Measurements from ENCODE around the gene TIMP4.

Gene TIMP4

DNA sequence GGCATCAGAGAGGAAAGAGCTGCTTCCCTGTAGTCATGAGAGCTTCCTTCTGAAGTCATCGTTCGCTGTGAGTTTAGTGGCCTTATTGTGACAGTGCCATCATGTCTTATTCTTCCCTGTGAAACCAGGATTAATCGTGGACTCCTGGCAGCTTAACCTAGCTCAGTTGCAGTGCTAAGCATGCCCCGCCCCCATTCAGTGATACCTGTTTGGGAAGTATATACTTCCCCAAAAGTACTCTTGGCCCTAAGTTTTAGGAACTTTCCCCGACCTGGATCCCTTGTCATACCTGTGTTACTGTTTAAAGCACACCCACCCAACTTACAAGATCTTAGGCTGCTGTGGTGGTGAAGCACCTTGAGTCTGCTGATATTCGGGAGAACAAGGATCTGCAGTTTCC is 32.1 kb upstream of the TIMP4 start:
- TF ChIP-seq, protein P1, sequence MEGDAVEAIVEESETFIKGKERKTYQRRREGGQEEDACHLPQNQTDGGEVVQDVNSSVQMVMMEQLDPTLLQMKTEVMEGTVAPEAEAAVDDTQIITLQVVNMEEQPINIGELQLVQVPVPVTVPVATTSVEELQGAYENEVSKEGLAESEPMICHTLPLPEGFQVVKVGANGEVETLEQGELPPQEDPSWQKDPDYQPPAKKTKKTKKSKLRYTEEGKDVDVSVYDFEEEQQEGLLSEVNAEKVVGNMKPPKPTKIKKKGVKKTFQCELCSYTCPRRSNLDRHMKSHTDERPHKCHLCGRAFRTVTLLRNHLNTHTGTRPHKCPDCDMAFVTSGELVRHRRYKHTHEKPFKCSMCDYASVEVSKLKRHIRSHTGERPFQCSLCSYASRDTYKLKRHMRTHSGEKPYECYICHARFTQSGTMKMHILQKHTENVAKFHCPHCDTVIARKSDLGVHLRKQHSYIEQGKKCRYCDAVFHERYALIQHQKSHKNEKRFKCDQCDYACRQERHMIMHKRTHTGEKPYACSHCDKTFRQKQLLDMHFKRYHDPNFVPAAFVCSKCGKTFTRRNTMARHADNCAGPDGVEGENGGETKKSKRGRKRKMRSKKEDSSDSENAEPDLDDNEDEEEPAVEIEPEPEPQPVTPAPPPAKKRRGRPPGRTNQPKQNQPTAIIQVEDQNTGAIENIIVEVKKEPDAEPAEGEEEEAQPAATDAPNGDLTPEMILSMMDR (IDR thresholded peaks at IDR 0.05; ENCODE audit: control insufficient read depth, extremely low read depth, insufficient read depth): no peak
- no peak for DNase-seq (ENCODE audit: low read depth)
- H3K4me3 ChIP-seq (ENCODE audit: low read depth, low read length): no peak overlapping the region

DNA sequence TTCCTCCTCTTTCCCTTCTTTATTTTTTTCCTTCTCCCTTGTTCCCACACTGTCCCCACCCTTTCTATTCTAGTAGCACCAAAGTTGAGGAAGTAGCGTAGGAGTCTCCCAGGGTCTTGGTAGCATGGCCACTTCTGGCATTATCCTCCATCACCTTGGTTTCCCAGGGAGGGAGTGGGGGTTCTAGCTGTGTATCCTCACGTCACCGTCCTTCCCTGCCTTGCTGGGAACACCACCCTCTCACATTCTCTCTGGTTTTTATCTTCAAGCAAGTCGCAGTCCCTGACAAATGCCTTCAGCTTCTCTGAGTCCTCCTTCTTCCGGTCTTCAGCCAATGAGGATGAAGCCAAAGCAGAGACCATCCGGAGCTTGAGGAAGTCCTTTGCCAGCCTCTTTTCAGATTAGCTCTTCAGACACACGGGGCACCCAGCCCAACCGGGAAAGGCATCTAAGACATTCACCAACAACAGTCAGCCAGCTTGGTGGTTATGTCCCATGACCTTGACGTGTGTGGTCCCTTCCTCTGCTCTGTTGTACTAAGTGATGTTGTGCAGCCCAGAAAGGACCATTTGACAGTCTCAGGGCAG is 31.6 kb upstream of the TIMP4 start:
- no peak for DNase-seq (ENCODE audit: low read depth)
- TF ChIP-seq, protein P1 (IDR thresholded peaks at IDR 0.05; ENCODE audit: control insufficient read depth, extremely low read depth, insufficient read depth): no peak
- no peak overlapping the region for H3K4me3 ChIP-seq (ENCODE audit: low read depth, low read length)

DNA sequence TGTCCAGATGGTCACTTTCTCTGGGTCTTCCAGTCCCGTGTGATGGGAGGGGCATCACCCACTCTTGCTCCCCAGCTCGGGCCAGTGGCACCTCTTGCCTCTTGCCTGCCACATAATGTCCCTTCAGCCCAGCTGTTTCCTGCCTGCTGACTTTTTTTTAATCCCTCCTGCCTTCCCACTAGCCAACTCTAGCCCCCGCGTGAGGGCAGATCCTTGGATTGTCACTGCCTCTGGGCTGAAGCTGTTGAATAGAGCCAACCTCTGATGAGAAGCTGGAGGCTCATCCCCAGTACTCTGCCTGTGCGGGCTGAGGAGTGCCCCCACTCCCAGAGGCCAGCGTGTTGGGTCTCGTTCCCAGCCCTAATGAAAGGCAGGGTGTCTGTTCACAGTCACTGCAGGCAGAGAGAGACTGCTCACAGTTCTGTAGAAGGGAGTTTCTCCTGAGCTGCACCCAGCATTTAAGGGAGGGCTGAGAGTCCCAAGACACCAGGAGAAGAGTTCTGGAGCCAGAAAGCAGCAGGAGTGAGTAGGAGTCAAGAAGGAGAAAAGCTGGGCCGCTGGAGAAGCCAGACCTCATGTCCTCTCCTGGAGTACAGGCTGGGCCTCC is 30.1 kb upstream of the TIMP4 start:
- TF ChIP-seq, protein P1 (IDR thresholded peaks at IDR 0.05; ENCODE audit: control insufficient read depth, extremely low read depth, insufficient read depth): no peak
- no peak overlapping the region for H3K4me3 ChIP-seq (ENCODE audit: low read depth, low read length)
- DNase-seq (ENCODE audit: low read depth): no peak

DNA sequence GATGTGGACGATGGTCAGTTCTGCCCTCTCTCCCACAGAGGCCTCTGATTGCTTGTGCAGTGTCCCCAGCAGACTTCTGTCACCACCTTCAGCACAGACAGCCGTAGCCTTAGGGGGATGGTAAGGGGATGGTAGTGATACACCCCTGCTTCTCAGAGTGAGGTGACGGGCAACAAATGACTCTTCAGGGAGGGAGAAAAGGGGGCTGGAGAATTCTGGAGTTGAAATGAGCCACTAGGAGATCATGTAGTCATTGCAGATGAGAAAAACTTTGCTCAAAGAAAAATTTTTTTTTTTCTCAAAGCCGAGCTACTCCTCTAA is 29.6 kb upstream of the TIMP4 start:
- H3K4me3 ChIP-seq (ENCODE audit: low read depth, low read length): no peak overlapping the region
- DNase-seq (ENCODE audit: low read depth): no peak
- TF ChIP-seq, protein P1 (IDR thresholded peaks at IDR 0.05; ENCODE audit: control insufficient read depth, extremely low read depth, insufficient read depth): no peak

DNA sequence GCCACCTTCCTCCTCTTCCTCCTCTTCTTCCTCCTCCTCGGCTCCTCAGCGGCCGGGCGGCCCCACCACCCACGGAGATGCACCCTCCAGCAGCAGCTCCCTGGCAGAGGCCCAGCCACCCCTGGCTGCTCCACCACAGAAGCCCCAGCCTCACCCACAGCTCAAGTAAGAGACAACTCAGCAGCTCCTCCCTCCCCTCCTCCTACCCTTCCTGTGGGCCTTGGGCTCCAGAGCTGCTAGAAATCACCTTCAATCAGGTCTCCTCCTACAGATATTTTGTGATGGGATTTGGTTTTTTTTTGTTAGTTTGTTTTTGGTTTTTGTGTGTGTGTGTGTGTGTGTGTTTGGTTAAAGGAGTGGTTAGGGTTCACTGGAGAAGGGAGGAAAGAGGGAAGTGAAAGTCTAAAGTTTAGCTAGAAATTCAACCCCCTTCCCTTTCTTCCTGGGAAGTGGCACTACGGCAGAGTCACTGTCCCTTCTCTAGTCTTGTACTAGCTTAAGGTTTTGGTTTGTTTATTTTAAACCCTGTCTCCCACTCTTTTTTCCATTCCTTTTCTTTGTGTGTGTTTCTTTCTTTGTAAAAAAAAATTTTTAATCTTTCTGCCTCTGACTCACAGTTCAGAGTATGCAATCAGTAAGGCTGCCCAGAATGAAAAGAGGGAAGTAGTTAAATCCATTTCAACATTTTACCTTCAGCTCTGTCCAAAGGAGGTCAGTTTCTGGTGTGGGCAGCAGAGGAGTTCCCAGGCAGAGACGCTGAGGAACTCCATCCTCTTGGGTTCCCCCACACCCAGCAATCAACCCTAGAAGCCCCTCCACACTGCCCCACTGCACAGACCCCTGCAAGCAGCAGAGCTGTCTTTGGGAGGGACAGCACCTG is 29.0 kb upstream of the TIMP4 start:
- H3K4me3 ChIP-seq (ENCODE audit: low read depth, low read length): no peak overlapping the region
- TF ChIP-seq, protein P1 (IDR thresholded peaks at IDR 0.05; ENCODE audit: control insufficient read depth, extremely low read depth, insufficient read depth): no peak
- DNase-seq (ENCODE audit: low read depth): no peak

DNA sequence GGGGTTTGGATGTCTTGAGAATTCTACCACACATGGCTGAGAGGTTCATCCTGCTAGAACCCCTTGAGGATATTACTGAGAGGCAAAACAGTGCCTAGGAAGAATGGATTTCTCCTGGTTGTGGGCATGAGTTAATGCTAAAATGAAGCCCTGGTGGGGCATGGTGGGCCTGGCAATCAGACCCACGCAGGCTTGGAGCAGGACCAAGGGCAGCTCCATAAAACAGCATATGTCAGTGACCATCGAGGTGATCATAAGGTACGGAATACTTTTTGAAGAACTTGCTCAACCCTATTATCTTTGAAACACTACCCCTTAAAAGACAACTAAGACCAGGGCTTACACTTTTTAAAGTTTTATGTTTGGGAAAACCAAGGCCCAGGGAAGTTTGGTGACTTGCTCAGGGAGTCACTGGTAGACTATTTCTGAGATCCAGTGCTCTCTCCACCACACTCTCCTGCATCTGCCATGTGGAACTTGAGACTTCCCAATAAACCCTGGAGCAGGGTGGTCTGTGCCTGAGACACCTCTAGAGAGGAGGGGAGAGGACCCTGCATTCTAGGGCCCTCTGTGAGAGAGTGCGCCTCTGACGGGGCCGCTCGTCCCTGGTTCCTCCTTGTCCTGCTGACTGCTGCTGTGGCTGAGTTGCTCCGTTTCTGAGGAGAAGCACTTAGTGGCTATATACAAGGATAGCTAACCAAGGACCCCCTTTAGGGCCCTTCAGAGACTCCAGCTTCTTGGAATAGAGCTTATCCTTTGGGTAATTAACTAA is 28.0 kb upstream of the TIMP4 start:
- H3K4me3 ChIP-seq (ENCODE audit: low read depth, low read length): no peak overlapping the region
- DNase-seq (ENCODE audit: low read depth): no peak
- TF ChIP-seq, protein P1 (IDR thresholded peaks at IDR 0.05; ENCODE audit: control insufficient read depth, extremely low read depth, insufficient read depth): no peak

Data from LNCaP clone FGC (cell line).